ENCODE measurements around the gene SLC27A5. TPM values are rescaled to one million over a fixed set of nuclear protein-coding genes. Genes with fewer than 3 reads are reported as not detected.
A peak's percentile ranks its signal among the peaks of the same experiment; 100 is the strongest.

The SLC27A5 gene
- total and polyA plus RNA-seq, 2 of the 13 experiments (the other 11 are each of a cell fraction or from before 2014, with no cell fraction given): 30.3 to 40.2 TPM

DNA sequence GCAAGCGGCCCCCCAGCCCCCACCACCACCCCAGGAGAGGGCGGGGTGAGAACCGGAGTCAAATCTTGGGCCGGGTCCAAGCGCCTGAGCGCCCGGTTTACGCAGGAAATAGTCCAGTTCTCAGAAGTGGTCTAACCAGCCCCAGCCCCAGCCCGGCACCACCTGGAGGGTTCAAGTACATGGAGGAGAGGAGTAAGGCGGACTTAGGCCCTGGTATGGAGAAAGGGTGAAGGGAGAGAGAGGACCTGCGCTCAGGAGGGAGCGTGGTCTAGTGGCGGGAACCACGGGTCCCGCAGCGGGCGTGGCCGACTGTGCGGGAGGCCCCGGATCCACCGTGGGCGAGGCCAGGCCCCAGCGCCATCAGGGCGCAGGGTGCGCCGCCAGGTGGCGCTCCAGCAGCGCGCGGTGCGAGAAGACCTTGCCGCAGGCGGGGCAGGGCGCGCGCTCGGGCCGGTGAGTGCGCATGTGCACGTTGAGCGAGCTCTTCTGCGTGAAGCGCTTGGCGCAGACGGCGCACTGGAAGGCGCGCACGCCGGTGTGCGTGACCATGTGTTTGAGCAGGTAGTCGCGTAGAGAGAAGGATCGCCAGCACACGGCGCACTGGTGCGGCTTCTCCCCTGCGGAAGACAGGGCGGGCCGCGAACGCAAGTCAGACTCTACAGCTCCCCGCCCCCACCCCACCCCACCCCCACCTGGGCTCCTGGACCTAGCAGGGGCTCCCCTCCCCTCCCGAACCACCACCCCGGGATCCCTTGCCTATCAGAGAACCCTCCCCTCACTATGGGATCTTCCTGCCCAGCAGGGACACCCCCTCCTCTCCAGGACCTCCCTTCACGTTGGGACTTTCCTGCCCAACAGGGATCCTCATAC lies 2.1 kb upstream of the SLC27A5 start (continued):
- TF ChIP-seq, protein P1, sequence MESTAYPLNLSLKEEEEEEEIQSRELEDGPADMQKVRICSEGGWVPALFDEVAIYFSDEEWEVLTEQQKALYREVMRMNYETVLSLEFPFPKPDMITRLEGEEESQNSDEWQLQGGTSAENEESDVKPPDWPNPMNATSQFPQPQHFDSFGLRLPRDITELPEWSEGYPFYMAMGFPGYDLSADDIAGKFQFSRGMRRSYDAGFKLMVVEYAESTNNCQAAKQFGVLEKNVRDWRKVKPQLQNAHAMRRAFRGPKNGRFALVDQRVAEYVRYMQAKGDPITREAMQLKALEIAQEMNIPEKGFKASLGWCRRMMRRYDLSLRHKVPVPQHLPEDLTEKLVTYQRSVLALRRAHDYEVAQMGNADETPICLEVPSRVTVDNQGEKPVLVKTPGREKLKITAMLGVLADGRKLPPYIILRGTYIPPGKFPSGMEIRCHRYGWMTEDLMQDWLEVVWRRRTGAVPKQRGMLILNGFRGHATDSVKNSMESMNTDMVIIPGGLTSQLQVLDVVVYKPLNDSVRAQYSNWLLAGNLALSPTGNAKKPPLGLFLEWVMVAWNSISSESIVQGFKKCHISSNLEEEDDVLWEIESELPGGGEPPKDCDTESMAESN (CRISPR knock-in tag; conservative IDR thresholded peaks at IDR 0.05): peak; percentile 60
- no peak for TF ChIP-seq THAP9 (CRISPR knock-in tag; IDR thresholded peaks at IDR 0.05; ENCODE audit: borderline replicate concordance)
- TF ChIP-seq, protein P2, sequence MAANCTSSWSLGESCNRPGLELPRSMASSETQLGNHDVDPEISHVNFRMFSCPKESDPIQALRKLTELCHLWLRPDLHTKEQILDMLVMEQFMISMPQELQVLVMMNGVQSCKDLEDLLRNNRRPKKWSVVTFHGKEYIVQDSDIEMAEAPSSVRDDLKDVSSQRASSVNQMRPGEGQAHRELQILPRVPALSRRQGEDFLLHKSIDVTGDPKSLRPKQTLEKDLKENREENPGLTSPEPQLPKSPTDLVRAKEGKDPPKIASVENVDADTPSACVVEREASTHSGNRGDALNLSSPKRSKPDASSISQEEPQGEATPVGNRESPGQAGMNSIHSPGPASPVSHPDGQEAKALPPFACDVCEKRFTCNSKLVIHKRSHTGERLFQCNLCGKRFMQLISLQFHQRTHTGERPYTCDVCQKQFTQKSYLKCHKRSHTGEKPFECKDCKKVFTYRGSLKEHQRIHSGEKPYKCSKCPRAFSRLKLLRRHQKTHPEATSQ (CRISPR knock-in tag; IDR thresholded peaks at IDR 0.05; ENCODE audit: borderline replicate concordance): no peak
- no peak for TF ChIP-seq IRX3 (CRISPR knock-in tag; IDR thresholded peaks at IDR 0.05; ENCODE audit: borderline replicate concordance, low read depth)
- TF ChIP-seq, protein P3, sequence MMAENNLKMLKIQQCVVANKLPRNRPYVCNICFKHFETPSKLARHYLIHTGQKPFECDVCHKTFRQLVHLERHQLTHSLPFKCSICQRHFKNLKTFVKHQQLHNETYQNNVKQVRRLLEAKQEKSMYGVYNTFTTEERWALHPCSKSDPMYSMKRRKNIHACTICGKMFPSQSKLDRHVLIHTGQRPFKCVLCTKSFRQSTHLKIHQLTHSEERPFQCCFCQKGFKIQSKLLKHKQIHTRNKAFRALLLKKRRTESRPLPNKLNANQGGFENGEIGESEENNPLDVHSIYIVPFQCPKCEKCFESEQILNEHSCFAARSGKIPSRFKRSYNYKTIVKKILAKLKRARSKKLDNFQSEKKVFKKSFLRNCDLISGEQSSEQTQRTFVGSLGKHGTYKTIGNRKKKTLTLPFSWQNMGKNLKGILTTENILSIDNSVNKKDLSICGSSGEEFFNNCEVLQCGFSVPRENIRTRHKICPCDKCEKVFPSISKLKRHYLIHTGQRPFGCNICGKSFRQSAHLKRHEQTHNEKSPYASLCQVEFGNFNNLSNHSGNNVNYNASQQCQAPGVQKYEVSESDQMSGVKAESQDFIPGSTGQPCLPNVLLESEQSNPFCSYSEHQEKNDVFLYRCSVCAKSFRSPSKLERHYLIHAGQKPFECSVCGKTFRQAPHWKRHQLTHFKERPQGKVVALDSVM (CRISPR knock-in tag; IDR thresholded peaks at IDR 0.05): peak; percentile 56; the same call in 1 of the 2 replicates
- no peak for TF ChIP-seq AHDC1 (CRISPR knock-in tag; IDR thresholded peaks at IDR 0.05; ENCODE audit: borderline replicate concordance)
- no peak for TF ChIP-seq ZNF333 (CRISPR knock-in tag; IDR thresholded peaks at IDR 0.05; ENCODE audit: borderline replicate concordance)
- no peak for TF ChIP-seq CHD4 (IDR thresholded peaks at IDR 0.05; ENCODE audit: borderline replicate concordance, low read length)

Data from HepG2 (cell line).